NB4 (cell line): ENCODE results near the gene INPP5F.

Experiments used
- DNase-seq: peaks from one replicate; pipeline ENCODE4 v3.0.0; 2010; ENCODE audit warnings: low read depth
- H3K4me3 ChIP-seq: one replicate; pipeline ENCODE4 v1.5.1; 2011; ENCODE audit warnings: mild to moderate bottlenecking, low read depth, low read length, moderate library complexity
- MAX ChIP-seq: IDR thresholded peaks from 2 replicates; pipeline ENCODE4 v1.6.1; 2011; ENCODE audit warnings: low read depth, low read length
- MYC ChIP-seq: IDR thresholded peaks from 2 replicates; pipeline ENCODE4 v1.6.1; 2011; ENCODE audit warnings: low read depth, low read length
- POLR2A ChIP-seq: IDR thresholded peaks from 2 replicates; pipeline ENCODE4 v1.6.1; 2011; ENCODE audit warnings: mild to moderate bottlenecking; ENCODE audit not compliant: insufficient read length; ENCODE audit errors: extremely low read depth
- TF ChIP-seq, protein P1 (sequence below): IDR thresholded peaks from one replicate; pipeline ENCODE4 v1.5.1; 2012; ENCODE audit warnings: low read depth, low read length

Gene INPP5F

DNA sequence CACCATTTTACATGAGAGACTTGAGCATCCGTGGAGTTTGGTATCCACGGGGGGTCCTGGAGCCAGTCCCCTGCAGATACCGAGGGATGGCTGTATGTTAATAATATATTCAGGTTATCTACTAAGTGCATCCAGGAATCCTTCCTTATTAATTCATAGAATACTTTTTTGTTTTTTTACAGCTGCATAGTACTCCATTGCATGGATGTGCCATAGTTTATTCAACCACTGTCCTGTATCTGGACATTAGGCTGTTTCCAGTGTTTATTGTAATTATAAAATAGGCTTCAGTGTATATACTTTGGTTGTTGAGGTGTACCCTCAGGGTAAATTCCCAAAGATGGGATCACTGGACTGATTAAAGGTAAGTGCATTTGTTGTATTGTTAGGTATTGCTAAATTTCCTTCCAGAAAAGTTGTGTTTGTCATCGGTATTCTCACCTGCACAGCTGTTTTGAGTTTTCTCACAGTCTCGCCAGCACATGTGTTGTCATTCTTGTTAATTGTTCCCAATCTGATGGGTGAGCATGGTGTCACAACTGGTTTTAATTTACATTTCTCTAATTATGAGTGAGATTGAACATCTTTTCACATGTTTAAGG is 55.1 kb downstream of the INPP5F start:
- H3K4me3 ChIP-seq, result no peak overlapping the region
- no peak for DNase-seq

GRCh38 chr10:119781498-119781897 is 55.6 kb downstream of the INPP5F start:
- DNase-seq, result no peak
- no peak for TF ChIP-seq POLR2A
- TF ChIP-seq MAX, result no peak
- TF ChIP-seq MYC, result no peak
- TF ChIP-seq, protein P1, sequence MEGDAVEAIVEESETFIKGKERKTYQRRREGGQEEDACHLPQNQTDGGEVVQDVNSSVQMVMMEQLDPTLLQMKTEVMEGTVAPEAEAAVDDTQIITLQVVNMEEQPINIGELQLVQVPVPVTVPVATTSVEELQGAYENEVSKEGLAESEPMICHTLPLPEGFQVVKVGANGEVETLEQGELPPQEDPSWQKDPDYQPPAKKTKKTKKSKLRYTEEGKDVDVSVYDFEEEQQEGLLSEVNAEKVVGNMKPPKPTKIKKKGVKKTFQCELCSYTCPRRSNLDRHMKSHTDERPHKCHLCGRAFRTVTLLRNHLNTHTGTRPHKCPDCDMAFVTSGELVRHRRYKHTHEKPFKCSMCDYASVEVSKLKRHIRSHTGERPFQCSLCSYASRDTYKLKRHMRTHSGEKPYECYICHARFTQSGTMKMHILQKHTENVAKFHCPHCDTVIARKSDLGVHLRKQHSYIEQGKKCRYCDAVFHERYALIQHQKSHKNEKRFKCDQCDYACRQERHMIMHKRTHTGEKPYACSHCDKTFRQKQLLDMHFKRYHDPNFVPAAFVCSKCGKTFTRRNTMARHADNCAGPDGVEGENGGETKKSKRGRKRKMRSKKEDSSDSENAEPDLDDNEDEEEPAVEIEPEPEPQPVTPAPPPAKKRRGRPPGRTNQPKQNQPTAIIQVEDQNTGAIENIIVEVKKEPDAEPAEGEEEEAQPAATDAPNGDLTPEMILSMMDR, result no peak

More for the DNA sequence above, 55.1 kb downstream of the INPP5F start:
- TF ChIP-seq MYC (no peak), POLR2A (no peak), MAX (no peak)
- TF ChIP-seq, protein P1, result no peak

GRCh38 chr10:119782981-119783664 is 57.3 kb downstream of the INPP5F start:
- H3K4me3 ChIP-seq, result no peak overlapping the region
- no peak for DNase-seq
- TF ChIP-seq POLR2A (no peak), MAX (no peak), MYC (no peak)
- TF ChIP-seq, protein P1, result no peak

More at GRCh38 chr10:119781498-119781897, 55.6 kb downstream of the INPP5F start:
- no peak overlapping the region for H3K4me3 ChIP-seq

- TF ChIP-seq, protein P1, result no peak
- TF ChIP-seq MYC (no peak), POLR2A (no peak), MAX (no peak)
- no peak overlapping the region for H3K4me3 ChIP-seq
- DNase-seq, result peak; percentile 38
Measured at GRCh38 chr10:119783665-119784027, 57.8 kb downstream of the INPP5F start.

- DNase-seq, result peak; percentile 94
- H3K4me3 ChIP-seq, result no peak overlapping the region
- TF ChIP-seq, protein P1, result no peak
- TF ChIP-seq MAX (peak; percentile 88), MYC (peak; percentile 79), POLR2A (no peak)
Measured at GRCh38 chr10:119784340-119785067, 58.7 kb downstream of the INPP5F start.
